Cardiac muscle cell (in vitro differentiated cells and primary cell): ENCODE results near the gene ZNF609. TPM values are rescaled to one million over a fixed set of nuclear protein-coding genes. Genes with fewer than 3 reads are reported as not detected.

Source experiments
- DNase-seq, 2 donors: peaks; one replicate each; pipeline versions ENCODE4 v3.0.0 to v3.0.0-alpha.2; 2010 to 2017; ENCODE audit warnings: low read depth in 1 of 2, low spot score in 1 of 2
- H3K27ac ChIP-seq: fragments of 200-600 bp; sonication (generic); 2 replicates; pipeline ENCODE4 v1.5.1; 2016
- H3K27me3 ChIP-seq: fragments of 200-600 bp; sonication (generic); 2 replicates; pipeline ENCODE4 v1.6.0; 2016; ENCODE audit warnings: control low read depth
- H3K36me3 ChIP-seq: fragments of 200-600 bp; sonication (generic); 2 replicates; pipeline ENCODE4 v1.5.1; 2016; ENCODE audit warnings: control low read depth
- H3K4me1 ChIP-seq: fragments of 200-600 bp; sonication (generic); 2 replicates; pipeline ENCODE4 v1.8.1; 2017; ENCODE audit warnings: low read depth, mild to moderate bottlenecking, mixed run types
- H3K4me3 ChIP-seq: fragments of 200-600 bp; sonication (generic); 2 replicates; pipeline ENCODE4 v1.5.1; 2016; ENCODE audit warnings: mild to moderate bottlenecking
- H3K9me3 ChIP-seq: fragments of 200-600 bp; sonication (generic); 2 replicates; pipeline ENCODE4 v1.5.1; 2017; ENCODE audit warnings: low read depth, mild to moderate bottlenecking, control low read depth
- polyA plus RNA-seq: library from polyadenylated mRNA; unstranded; fragments of >200 nt; fragmentation: Nextera tagmentation; extraction: Ambion mirVana; gene quantifications from 2 replicates; pipeline ENCODE4 v1.2.1, GENCODE V29; 2016
- total RNA-seq: library from RNA; depleted of rRNA; stranded (reverse); fragments of >200 nt; gene quantifications from 2 replicates; pipeline ENCODE4 v1.2.3, GENCODE V29; 2016
- TF ChIP-seq, protein P1 (sequence below): IDR thresholded peaks from 2 replicates; pipeline ENCODE4 v1.5.1; 2012; ENCODE audit warnings: low read depth, mild to moderate bottlenecking, low read length

ZNF609 gene
- total and polyA plus RNA-seq, 2 experiments from 2014 or later, result 25.6 to 41.4 TPM

DNA sequence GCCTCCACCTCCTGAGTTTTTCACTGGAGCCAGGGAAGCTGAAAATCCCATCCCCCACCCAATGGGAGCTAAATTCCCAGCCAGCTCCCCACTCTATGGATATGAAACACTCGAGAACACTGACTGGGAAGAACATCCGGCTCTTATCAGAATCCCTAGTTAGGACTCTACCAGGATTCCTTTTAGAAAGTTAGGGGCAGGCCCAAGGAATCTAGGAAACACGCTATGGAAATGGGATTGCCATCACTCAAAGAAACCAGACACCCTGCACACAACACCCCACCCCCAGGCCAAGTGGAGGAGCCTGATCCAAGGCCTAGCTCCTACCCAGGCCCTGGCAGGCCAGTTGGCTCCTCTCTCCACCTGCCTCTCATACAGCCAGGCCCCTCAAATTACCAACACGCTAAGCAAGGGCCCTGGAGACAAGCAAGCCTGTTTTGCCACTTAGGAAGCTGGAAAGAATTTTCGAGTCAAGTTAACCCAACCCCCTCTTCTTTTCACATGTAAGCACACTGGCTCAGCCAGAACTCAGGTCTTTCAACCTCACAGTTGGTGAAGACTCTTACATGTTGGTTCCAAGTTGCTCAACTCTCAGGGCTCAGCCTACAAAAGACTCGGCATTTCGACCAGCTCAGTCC lies 239.5 kb downstream of the ZNF609 start:
- Histone ChIP-seq H3K27me3 (no peaks in the 10 kb centered on the region), H3K9me3 (no peaks in the 10 kb centered on the region), H3K27ac (peak overlapping the region; percentile 92), H3K4me3 (peak overlapping the region; percentile 83), H3K36me3 (peaks cover 12% of the 10 kb centered on the region), H3K4me1 (peaks cover 67% of the 10 kb centered on the region)
- TF ChIP-seq, protein P1, sequence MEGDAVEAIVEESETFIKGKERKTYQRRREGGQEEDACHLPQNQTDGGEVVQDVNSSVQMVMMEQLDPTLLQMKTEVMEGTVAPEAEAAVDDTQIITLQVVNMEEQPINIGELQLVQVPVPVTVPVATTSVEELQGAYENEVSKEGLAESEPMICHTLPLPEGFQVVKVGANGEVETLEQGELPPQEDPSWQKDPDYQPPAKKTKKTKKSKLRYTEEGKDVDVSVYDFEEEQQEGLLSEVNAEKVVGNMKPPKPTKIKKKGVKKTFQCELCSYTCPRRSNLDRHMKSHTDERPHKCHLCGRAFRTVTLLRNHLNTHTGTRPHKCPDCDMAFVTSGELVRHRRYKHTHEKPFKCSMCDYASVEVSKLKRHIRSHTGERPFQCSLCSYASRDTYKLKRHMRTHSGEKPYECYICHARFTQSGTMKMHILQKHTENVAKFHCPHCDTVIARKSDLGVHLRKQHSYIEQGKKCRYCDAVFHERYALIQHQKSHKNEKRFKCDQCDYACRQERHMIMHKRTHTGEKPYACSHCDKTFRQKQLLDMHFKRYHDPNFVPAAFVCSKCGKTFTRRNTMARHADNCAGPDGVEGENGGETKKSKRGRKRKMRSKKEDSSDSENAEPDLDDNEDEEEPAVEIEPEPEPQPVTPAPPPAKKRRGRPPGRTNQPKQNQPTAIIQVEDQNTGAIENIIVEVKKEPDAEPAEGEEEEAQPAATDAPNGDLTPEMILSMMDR, result no peak
- peak; percentile 76 to 93 for DNase-seq

GRCh38 chr15:64701051-64701450 lies 240.7 kb downstream of the ZNF609 start:
- Histone ChIP-seq H3K27ac (peak overlapping the region; percentile 92), H3K4me1 (peaks cover 62% of the 10 kb centered on the region), H3K27me3 (no peaks in the 10 kb centered on the region)

GRCh38 chr15:64701482-64702184 lies 241.3 kb downstream of the ZNF609 start:
- no peaks in the 10 kb centered on the region for H3K9me3 ChIP-seq
- H3K27me3 ChIP-seq, result no peaks in the 10 kb centered on the region
- H3K27ac ChIP-seq, result peak overlapping the region; percentile 92
- peaks cover 56% of the 10 kb centered on the region for H3K4me1 ChIP-seq
- TF ChIP-seq, protein P1, result no peak
- peak overlapping the region; percentile 83 for H3K4me3 ChIP-seq
- no peak for DNase-seq
- H3K36me3 ChIP-seq, result peaks cover 6% of the 10 kb centered on the region

More at GRCh38 chr15:64701051-64701450, 240.7 kb downstream of the ZNF609 start:
- Histone ChIP-seq H3K4me3 (peak overlapping the region; percentile 83), H3K36me3 (peaks cover 3% of the 10 kb centered on the region), H3K9me3 (no peaks in the 10 kb centered on the region)
- TF ChIP-seq, protein P1, result no peak
- no peak for DNase-seq

DNA sequence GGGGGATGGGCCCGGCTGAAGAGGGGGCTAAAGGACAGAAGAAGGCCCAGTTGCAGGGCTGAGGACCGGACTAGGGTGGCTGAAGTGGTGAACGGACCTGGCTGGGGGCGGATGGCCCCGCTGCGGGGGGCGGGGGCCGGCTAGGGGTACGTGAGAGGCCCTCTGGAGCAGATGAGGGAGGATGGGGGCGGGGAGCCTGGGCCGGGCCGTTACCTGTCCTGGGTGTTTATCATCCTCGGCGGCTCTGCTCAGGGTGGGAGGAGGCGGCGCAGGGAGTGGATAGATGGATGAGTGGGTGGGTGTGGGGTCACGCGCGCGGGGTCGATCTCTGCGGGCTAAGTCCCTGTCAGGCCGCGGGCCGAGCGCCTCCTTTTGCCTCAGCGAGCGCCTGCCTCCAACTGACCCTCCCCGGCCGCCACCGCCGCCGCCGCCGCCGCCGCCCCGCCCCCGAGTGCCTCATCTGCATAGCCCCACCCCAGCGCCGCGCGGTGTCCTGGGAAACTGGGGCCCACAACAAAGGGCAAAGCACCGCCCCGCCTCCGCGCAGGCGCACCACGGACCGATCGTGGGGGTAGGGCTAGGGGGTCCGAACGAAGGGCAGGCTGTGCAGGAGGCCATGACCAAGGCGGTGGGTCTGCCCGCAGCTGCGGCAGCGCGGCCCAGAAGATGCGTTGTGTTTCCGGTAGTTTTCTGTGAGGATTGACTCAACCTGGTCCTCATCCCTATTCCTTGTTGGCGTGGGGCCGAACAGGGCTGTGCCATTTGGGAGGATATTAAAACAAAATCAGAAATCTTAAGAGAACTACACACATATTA lies 242.6 kb downstream of the ZNF609 start:
- Histone ChIP-seq H3K4me1 (peaks cover 44% of the 10 kb centered on the region), H3K4me3 (peak overlapping the region; percentile 83), H3K27me3 (no peaks in the 10 kb centered on the region), H3K9me3 (no peaks in the 10 kb centered on the region), H3K27ac (peak overlapping the region; percentile 92), H3K36me3 (peaks cover 6% of the 10 kb centered on the region)
- DNase-seq, result peak; percentile 96 to 98
- TF ChIP-seq, protein P1, result no peak

DNA sequence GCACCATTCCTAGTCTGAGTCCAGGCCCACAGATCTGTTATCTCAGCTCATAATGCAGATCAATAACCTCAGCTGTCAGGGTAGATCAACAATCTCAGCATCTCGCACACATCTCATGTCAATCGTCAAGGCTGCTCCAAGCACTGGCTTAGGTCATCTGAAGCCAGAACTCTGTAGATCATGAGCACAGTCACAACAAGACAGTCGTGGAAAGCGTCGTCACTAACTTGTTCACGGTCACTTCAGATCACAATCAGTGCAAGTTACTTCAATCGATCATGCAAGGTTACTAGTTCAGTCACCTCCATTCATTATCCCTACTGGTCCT lies 243.2 kb downstream of the ZNF609 start:
- H3K27me3 ChIP-seq, result no peaks in the 10 kb centered on the region
- H3K36me3 ChIP-seq, result peaks cover 10% of the 10 kb centered on the region
- H3K4me1 ChIP-seq, result peaks cover 40% of the 10 kb centered on the region
- no peaks in the 10 kb centered on the region for H3K9me3 ChIP-seq
- no peak for DNase-seq
- TF ChIP-seq, protein P1, result no peak
- peak overlapping the region; percentile 83 for H3K4me3 ChIP-seq
- peak overlapping the region; percentile 77 for H3K27ac ChIP-seq
